HepG2 (cell line): Measurements from ENCODE around the gene DNAJA3. TPM values are rescaled to one million over a fixed set of nuclear protein-coding genes. Genes with fewer than 3 reads are reported as not detected.

Experiments
- ATAC-seq: fragments of 200-7000 bp; cut with Tn5 transposase; 3 replicates; pipeline ENCODE4 v1.9.1; 2020; ENCODE audit warnings: mild to moderate bottlenecking, moderate library complexity
- BruUV-seq: library from RNA; stranded (reverse); fragments of 400-500 nt; replicated peaks from 2 replicates; lab custom pipeline; 2021; lab: Mats Ljungman, UMichigan
- CTCF ChIA-PET: fragments of 300-600 bp; formaldehyde crosslinking; extraction: SDS; loops from one replicate; lab custom pipeline; 2021; ENCODE audit warnings: low total read pairs, inconsistent platforms, low intra/inter-chr PET ratio; lab: Yijun Ruan, JAX
- POLR2A ChIA-PET: fragments of 350-600 bp; sonication (Branson Sonifier 250); formaldehyde crosslinking; loops from one replicate; lab custom pipeline; 2020; ENCODE audit warnings: antibody characterized with exemption, inconsistent platforms; lab: Yijun Ruan, JAX
- DNase-seq: peaks from one replicate; pipeline ENCODE4 v3.0.0-alpha.2; 2015; ENCODE audit warnings: low spot score
- FAIRE-seq: peaks from 3 replicates; lab custom pipeline; 2011; peaks lifted over from hg19 to GRCh38; lab: Jason Lieb, UNC
- H2AFZ ChIP-seq: one replicate; pipeline ENCODE4 v1.6.1; 2011; ENCODE audit warnings: low read length, inconsistent platforms
- H3K27ac ChIP-seq: fragments of 300-600 bp; 3 replicates; pipeline ENCODE4 v1.8.0; 2011; ENCODE audit warnings: mixed run types, mild to moderate bottlenecking, mixed read lengths, low read length, inconsistent platforms; ENCODE audit not compliant: insufficient read depth; ENCODE audit errors: extremely low read length
- H3K27me3 ChIP-seq, 2 experiments: fragments of 200-600 bp in 1 of 2; 2 replicates in 1 of 2; 3 replicates in 1 of 2; pipeline versions ENCODE4 v1.6.0 to v1.8.0; 2011; ENCODE audit warnings: low read length in 2 of 2, mild to moderate bottlenecking in 2 of 2, moderate library complexity in 2 of 2, inconsistent platforms in 1 of 2; ENCODE audit not compliant: insufficient read depth in 2 of 2, control insufficient read depth in 1 of 2
- H3K36me3 ChIP-seq, 2 experiments: fragments of 200-600 bp in 1 of 2; replicated peaks in 1 of 2; 2 replicates in 1 of 2; 3 replicates in 1 of 2; pipeline versions ENCODE4 v1.5.1 to v1.8.0; 2011; ENCODE audit warnings: low read length in 2 of 2, inconsistent platforms in 1 of 2; ENCODE audit not compliant: insufficient read depth in 2 of 2, control insufficient read depth in 1 of 2
- H3K4me1 ChIP-seq: 2 replicates; pipeline ENCODE4 v1.5.1; 2012; ENCODE audit warnings: low read length, inconsistent platforms; ENCODE audit not compliant: insufficient read depth
- H3K4me2 ChIP-seq: 2 replicates; pipeline ENCODE4 v1.6.0; 2011; ENCODE audit warnings: low read depth, low read length, inconsistent platforms
- H3K4me3 ChIP-seq, 3 experiments: fragments of 200-600 bp in 1 of 3; sonication (generic), shearing (Covaris generic) in 1 of 3; replicated peaks in 1 of 3; 2 replicates each; pipeline ENCODE4 v1.5.1; 2011 to 2016; ENCODE audit warnings: low read length in 3 of 3, inconsistent platforms in 2 of 3, low read depth in 2 of 3, mild to moderate bottlenecking in 2 of 3, control low read depth in 1 of 3, mixed read lengths in 1 of 3; ENCODE audit not compliant: insufficient read depth in 1 of 3
- H3K79me2 ChIP-seq: one replicate; pipeline ENCODE4 v1.6.1; 2011; ENCODE audit warnings: low read length, inconsistent platforms; ENCODE audit not compliant: insufficient read depth
- H3K9ac ChIP-seq: 2 replicates; pipeline ENCODE4 v1.6.0; 2011; ENCODE audit warnings: mild to moderate bottlenecking, low read depth, low read length, inconsistent platforms; ENCODE audit not compliant: insufficient read depth
- H3K9me3 ChIP-seq: 2 replicates; pipeline ENCODE4 v1.5.1; 2012; ENCODE audit warnings: mild to moderate bottlenecking, low read length
- H4K20me1 ChIP-seq: 2 replicates; pipeline ENCODE4 v1.6.0; 2011; ENCODE audit warnings: inconsistent platforms, mild to moderate bottlenecking, low read length, moderate library complexity; ENCODE audit not compliant: insufficient read depth
- CTCF ChIP-seq: sonication (generic); formaldehyde crosslinking; IDR thresholded peaks from 2 replicates; pipeline ENCODE4 v1.5.0; 2020; ENCODE audit warnings: mild to moderate bottlenecking, missing genetic modification reagents, moderate library complexity
- GTF3A ChIP-seq: sonication (generic); formaldehyde crosslinking; conservative IDR thresholded peaks from 2 replicates; pipeline ENCODE4 v1.4.0; 2020; ENCODE audit warnings: mild to moderate bottlenecking, missing genetic modification reagents
- NRL ChIP-seq: sonication (generic); formaldehyde crosslinking; IDR thresholded peaks from 2 replicates; pipeline ENCODE4 v1.5.0; 2020; ENCODE audit warnings: missing genetic modification reagents, mild to moderate bottlenecking, moderate library complexity, borderline replicate concordance
- RAD21 ChIP-seq: fragments of 450-650 bp; formaldehyde crosslinking; IDR thresholded peaks from 2 replicates; pipeline ENCODE4 v1.5.0; 2020; ENCODE audit warnings: mild to moderate bottlenecking
- RELA ChIP-seq: sonication (generic); formaldehyde crosslinking; IDR thresholded peaks from 2 replicates; pipeline ENCODE4 v1.4.0; 2020; ENCODE audit warnings: missing genetic modification reagents
- SETDB1 ChIP-seq: sonication (generic); formaldehyde crosslinking; IDR thresholded peaks from 2 replicates; pipeline ENCODE4 v1.5.1; 2020; ENCODE audit warnings: missing genetic modification reagents, mild to moderate bottlenecking, borderline replicate concordance
- SKI ChIP-seq: fragments of 450-650 bp; IDR thresholded peaks from one replicate; pipeline ENCODE4 v1.6.1; 2018; ENCODE audit warnings: mild to moderate bottlenecking; ENCODE audit not compliant: partially characterized antibody
- SMC3 ChIP-seq: IDR thresholded peaks from 2 replicates; pipeline ENCODE4 v1.6.1; 2011; ENCODE audit warnings: low read length, improper control_type of control experiment
- ZBTB33 ChIP-seq: sonication (generic); formaldehyde crosslinking; IDR thresholded peaks from 2 replicates; pipeline ENCODE4 v1.4.0; 2020; ENCODE audit warnings: missing genetic modification reagents
- ZBTB38 ChIP-seq: sonication (generic); formaldehyde crosslinking; IDR thresholded peaks from 2 replicates; pipeline ENCODE4 v1.5.1; 2020; ENCODE audit warnings: mild to moderate bottlenecking, missing genetic modification reagents
- ZNF432 ChIP-seq: sonication (generic); formaldehyde crosslinking; IDR thresholded peaks from 2 replicates; pipeline ENCODE4 v1.5.0; 2020; ENCODE audit warnings: missing genetic modification reagents, mild to moderate bottlenecking, borderline replicate concordance
- ZNF687 ChIP-seq: sonication (generic); formaldehyde crosslinking; IDR thresholded peaks from 2 replicates; pipeline ENCODE4 v1.5.1; 2020; ENCODE audit warnings: mild to moderate bottlenecking, missing genetic modification reagents, moderate library complexity
- WGBS: methylation state at CpG from one replicate; pipeline ENCODE4 v1.1.6; 2017; ENCODE audit warnings: low lambda C conversion rate; 5-methylcytosine and 5-hydroxymethylcytosine counted together
- in situ Hi-C: cut with HindIII; loops from 2 replicates; pipeline ENCODE4 v1.10.0; 2017; ENCODE audit warnings: low pct_unique_long_range_greater_than_20kb; ENCODE audit not compliant: extremely low pct_ligation_motif_present
- intact Hi-C: fragments of 100-400 bp; cut with micrococcal nuclease; formaldehyde crosslinking; loops from one replicate; pipeline ENCODE4 v1.10.0; 2022; ENCODE audit not compliant: unreplicated experiment
- polyA plus RNA-seq, 8 experiments: library from polyadenylated mRNA; depleted of rRNA in 3 of 8; stranded (reverse) in 7 of 8; unstranded in 1 of 8; fragments of >200 nt; fragmentation: Illumina TruSeq in 4 of 8; extraction: Trizol in 4 of 8; gene quantifications; 2 replicates each; pipeline versions ENCODE4 v1.2.1 to v1.2.3, GENCODE V29; 2011 to 2016; ENCODE audit warnings: low read depth in 4 of 8, missing spikeins in 1 of 8, mixed read lengths in 1 of 8; ENCODE audit not compliant: insufficient read depth in 1 of 8
- total RNA-seq, 5 experiments: library from RNA; depleted of rRNA; stranded (reverse); fragments of >200 nt; fragmentation: Illumina TruSeq; extraction: Trizol; gene quantifications; 2 replicates each; pipeline ENCODE4 v1.2.3, GENCODE V29; 2016; ENCODE audit warnings: low read depth in 1 of 5
- TF ChIP-seq, protein P1 (sequence below): sonication (generic); formaldehyde crosslinking; IDR thresholded peaks from 2 replicates; pipeline ENCODE4 v1.5.1; 2020; ENCODE audit warnings: missing genetic modification reagents, mild to moderate bottlenecking, borderline replicate concordance

The DNAJA3 gene
- total and polyA plus RNA-seq, 2 of the 13 experiments (the other 11 are each of a cell fraction or from before 2014, with no cell fraction given), result 77.0 to 83.3 TPM

DNA sequence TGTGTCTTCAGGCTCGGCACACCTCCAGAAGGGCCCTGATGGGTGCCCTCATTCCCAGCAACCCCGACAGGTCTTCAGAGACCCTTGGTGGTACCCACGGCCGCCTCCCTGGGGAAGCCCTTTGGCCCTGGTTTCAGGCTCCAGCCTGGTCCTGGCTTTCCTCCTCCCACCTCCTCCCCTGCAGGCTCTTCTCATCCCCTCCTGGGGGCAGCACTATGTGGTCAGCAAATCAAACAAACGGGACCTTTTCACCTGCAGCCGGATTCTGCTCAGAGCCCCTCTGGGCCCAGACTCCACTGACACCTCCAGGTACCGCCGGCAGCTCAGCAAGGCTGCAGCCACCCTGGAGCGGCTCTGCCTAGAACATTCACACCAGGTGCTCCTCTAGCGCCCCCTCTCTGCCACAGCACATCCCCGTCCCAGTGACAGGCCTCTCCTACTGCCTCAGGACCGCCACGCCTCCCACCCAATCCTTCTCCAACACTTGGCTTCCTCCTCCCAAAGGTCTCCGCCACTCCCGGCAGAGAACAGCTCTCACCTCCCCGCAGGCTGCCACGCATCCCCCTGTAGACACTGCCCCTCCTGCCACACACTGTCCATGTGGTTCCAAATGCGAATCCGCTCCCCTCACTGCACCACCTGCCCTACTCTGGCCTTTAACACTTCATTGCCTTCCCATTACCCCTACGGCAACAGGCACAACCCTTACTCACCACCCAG, 21.3 kb upstream of the DNAJA3 start:
- FAIRE-seq (no peak), ATAC-seq (peak; percentile 71), DNase-seq (peak; percentile 51)
- ChIA-PET CTCF (interaction anchor here (0.6 to 4.8 kb wide), 2 partner anchors 45 to 181 kb away, joined by 3 to 92 read pairs; no protein-coding TSS in a partner anchor), POLR2A (interaction anchor here (0.8 kb wide), 1 partner anchor 56 kb away, joined by 3 read pairs; no protein-coding TSS in a partner anchor)
- Histone ChIP-seq H3K9ac (no peak overlapping the region), H3K27ac (no peak overlapping the region), H4K20me1 (no peaks in the 10 kb centered on the region), H3K9me3 (no peaks in the 10 kb centered on the region), H3K27me3 (no peaks in the 10 kb centered on the region), H3K36me3 (peaks cover 1 to 20% of the 10 kb centered on the region in 2 experiments; a peak in 4 of 5 replicates), H3K4me2 (no peak overlapping the region), H3K4me3 (no peak overlapping the region), H2AFZ (no peak overlapping the region), H3K79me2 (no peaks in the 10 kb centered on the region), H3K4me1 (peaks cover 19% of the 10 kb centered on the region)
- BruUV-seq, result no TSS peak
- WGBS, result 91% methylated on average over 14 of the region's 20 CpGs
- intact Hi-C loops, result no loop called here
- in situ Hi-C loops, result no loop called here
- peak; percentile 64 for TF ChIP-seq CTCF (CRISPR knock-in tag)
- TF ChIP-seq SMC3, result 0 out of 2 replicates have a peak, but pooled peaks have one; percentile 2
- TF ChIP-seq ZBTB33 (CRISPR knock-in tag), result peak; percentile 87
- TF ChIP-seq, protein P1, sequence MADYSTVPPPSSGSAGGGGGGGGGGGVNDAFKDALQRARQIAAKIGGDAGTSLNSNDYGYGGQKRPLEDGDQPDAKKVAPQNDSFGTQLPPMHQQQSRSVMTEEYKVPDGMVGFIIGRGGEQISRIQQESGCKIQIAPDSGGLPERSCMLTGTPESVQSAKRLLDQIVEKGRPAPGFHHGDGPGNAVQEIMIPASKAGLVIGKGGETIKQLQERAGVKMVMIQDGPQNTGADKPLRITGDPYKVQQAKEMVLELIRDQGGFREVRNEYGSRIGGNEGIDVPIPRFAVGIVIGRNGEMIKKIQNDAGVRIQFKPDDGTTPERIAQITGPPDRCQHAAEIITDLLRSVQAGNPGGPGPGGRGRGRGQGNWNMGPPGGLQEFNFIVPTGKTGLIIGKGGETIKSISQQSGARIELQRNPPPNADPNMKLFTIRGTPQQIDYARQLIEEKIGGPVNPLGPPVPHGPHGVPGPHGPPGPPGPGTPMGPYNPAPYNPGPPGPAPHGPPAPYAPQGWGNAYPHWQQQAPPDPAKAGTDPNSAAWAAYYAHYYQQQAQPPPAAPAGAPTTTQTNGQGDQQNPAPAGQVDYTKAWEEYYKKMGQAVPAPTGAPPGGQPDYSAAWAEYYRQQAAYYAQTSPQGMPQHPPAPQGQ, result no peak
- no peak for TF ChIP-seq ZNF432 (CRISPR knock-in tag)
- TF ChIP-seq GTF3A (CRISPR knock-in tag), result no peak
- TF ChIP-seq RAD21 (CRISPR knock-in tag), result peak; percentile 60
- TF ChIP-seq RELA, result no peak
- TF ChIP-seq ZBTB38, result 0 out of 2 replicates have a peak, but pooled peaks have one; percentile 30
- no peak for TF ChIP-seq SKI
- no peak for TF ChIP-seq SETDB1
- peak; percentile 33; the same call in 1 of the 2 replicates for TF ChIP-seq ZNF687 (CRISPR knock-in tag)
- TF ChIP-seq NRL (CRISPR knock-in tag), result 0 out of 2 replicates have a peak, but pooled peaks have one; percentile 21
